WTC11 (cell line): Measurements from ENCODE around the gene CD40LG. TPM values are rescaled to one million over a fixed set of nuclear protein-coding genes. Genes with fewer than 3 reads are reported as not detected.

Experiments
- ATAC-seq: fragments of 200-7000 bp; cut with Tn5 transposase; 2 replicates; pipeline ENCODE4 v1.10.0; 2021; ENCODE audit warnings: mild to moderate bottlenecking, moderate library complexity
- CTCF ChIA-PET: fragments of 300-600 bp; sonication (Branson Sonifier 250); formaldehyde crosslinking; loops from one replicate; lab custom pipeline; 2021; ENCODE audit warnings: antibody characterized with exemption; lab: Charles Lee
- POLR2A ChIA-PET: fragments of 350-600 bp; sonication (Branson Sonifier 250); formaldehyde crosslinking; loops from one replicate; lab custom pipeline; 2021; ENCODE audit warnings: antibody characterized with exemption; lab: Charles Lee
- DNase-seq: peaks from one replicate; pipeline ENCODE4 v3.0.0; 2021; ENCODE audit warnings: low spot score
- H3K27ac Mint-ChIP-seq: 2 replicates; pipeline ENCODE4 v1.8.0; 2021; ENCODE audit warnings: mixed read lengths
- H3K27me3 Mint-ChIP-seq: 2 replicates; pipeline ENCODE4 v1.8.0; 2021; ENCODE audit warnings: low read depth, mild to moderate bottlenecking, moderate library complexity, mixed read lengths
- H3K36me3 Mint-ChIP-seq: 2 replicates; pipeline ENCODE4 v1.8.0; 2021; ENCODE audit warnings: mixed read lengths
- H3K4me1 Mint-ChIP-seq: 2 replicates; pipeline ENCODE4 v1.8.0; 2022; ENCODE audit warnings: mixed read lengths
- H3K4me3 Mint-ChIP-seq: 2 replicates; pipeline ENCODE4 v1.8.0; 2021; ENCODE audit warnings: mild to moderate bottlenecking, moderate library complexity, mixed read lengths
- H3K9me3 Mint-ChIP-seq: 2 replicates; pipeline ENCODE4 v1.8.0; 2021; ENCODE audit warnings: mixed read lengths
- GTF2I ChIP-seq: fragments of 250-450 bp; sonication (Bioruptor Pico); conservative IDR thresholded peaks from 2 replicates; pipeline ENCODE4 v1.4.0; 2021; ENCODE audit warnings: mild to moderate bottlenecking
- HMGA2 ChIP-seq: fragments of 250-450 bp; sonication (Bioruptor Pico); IDR thresholded peaks from 2 replicates; pipeline ENCODE4 v1.4.0; 2021; ENCODE audit warnings: mild to moderate bottlenecking, moderate library complexity
- JUN ChIP-seq: sonication (generic); formaldehyde crosslinking; IDR thresholded peaks from 2 replicates; pipeline ENCODE4 v1.8.0; 2023; ENCODE audit warnings: mild to moderate bottlenecking, missing genetic modification reagents
- NR2C2 ChIP-seq: sonication (generic); formaldehyde crosslinking; IDR thresholded peaks from 2 replicates; pipeline ENCODE4 v1.8.0; 2022; ENCODE audit warnings: mild to moderate bottlenecking, missing genetic modification reagents
- SOX15 ChIP-seq: fragments of 250-450 bp; sonication (Bioruptor Pico); IDR thresholded peaks from 2 replicates; pipeline ENCODE4 v1.9.0; 2021; ENCODE audit warnings: mild to moderate bottlenecking
- ZNF219 ChIP-seq: sonication (generic); formaldehyde crosslinking; IDR thresholded peaks from 2 replicates; pipeline ENCODE4 v1.8.0; 2023; ENCODE audit warnings: missing genetic modification reagents, mild to moderate bottlenecking, borderline replicate concordance
- ZNF263 ChIP-seq: sonication (generic); formaldehyde crosslinking; IDR thresholded peaks from 2 replicates; pipeline ENCODE4 v1.8.1; 2022; ENCODE audit warnings: low read depth, mild to moderate bottlenecking, moderate library complexity, missing genetic modification reagents
- ZNF396 ChIP-seq: fragments of 250-450 bp; sonication (Bioruptor Pico); IDR thresholded peaks from 2 replicates; pipeline ENCODE4 v1.8.0; 2021; ENCODE audit warnings: mild to moderate bottlenecking, moderate library complexity, borderline replicate concordance
- ZNF416 ChIP-seq: fragments of 250-450 bp; sonication (Bioruptor Pico); IDR thresholded peaks from 2 replicates; pipeline ENCODE4 v1.9.0; 2021; ENCODE audit warnings: mild to moderate bottlenecking, inconsistent platforms
- total RNA-seq: library from RNA; stranded (reverse); gene quantifications from 3 replicates; pipeline ENCODE4 v1.2.3, GENCODE V29; 2021
- TF ChIP-seq, protein P1 (sequence below): sonication (generic); formaldehyde crosslinking; IDR thresholded peaks from 2 replicates; pipeline ENCODE4 v1.8.0; 2023; ENCODE audit warnings: missing genetic modification reagents, mild to moderate bottlenecking, borderline replicate concordance
- TF ChIP-seq, protein P2 (sequence below): fragments of 250-450 bp; sonication (Bioruptor Pico); IDR thresholded peaks from 2 replicates; pipeline ENCODE4 v1.9.0; 2021; ENCODE audit warnings: mild to moderate bottlenecking, borderline replicate concordance
- TF ChIP-seq, protein P3 (sequence below): fragments of 250-450 bp; sonication (Bioruptor Pico); conservative IDR thresholded peaks from 2 replicates; pipeline ENCODE4 v1.9.0; 2021; ENCODE audit warnings: mild to moderate bottlenecking
- TF ChIP-seq, protein P4 (sequence below): sonication (generic); formaldehyde crosslinking; IDR thresholded peaks from 2 replicates; pipeline ENCODE4 v1.8.1; 2022; ENCODE audit warnings: mild to moderate bottlenecking, missing genetic modification reagents, moderate library complexity, borderline replicate concordance
- TF ChIP-seq, protein P5 (sequence below): sonication (generic); formaldehyde crosslinking; IDR thresholded peaks from 2 replicates; pipeline ENCODE4 v1.8.0; 2022; ENCODE audit warnings: mild to moderate bottlenecking, missing genetic modification reagents
- TF ChIP-seq, protein P6 (sequence below): sonication (generic); formaldehyde crosslinking; conservative IDR thresholded peaks from 2 replicates; pipeline ENCODE4 v1.8.1; 2023; ENCODE audit warnings: mild to moderate bottlenecking, low read depth, missing genetic modification reagents, moderate library complexity
- TF ChIP-seq, protein P7 (sequence below): sonication (generic); formaldehyde crosslinking; IDR thresholded peaks from 2 replicates; pipeline ENCODE4 v1.8.0; 2022; ENCODE audit warnings: mild to moderate bottlenecking, missing genetic modification reagents

Gene CD40LG
- total RNA-seq, 1 experiment from 2014 or later: not detected

DNA sequence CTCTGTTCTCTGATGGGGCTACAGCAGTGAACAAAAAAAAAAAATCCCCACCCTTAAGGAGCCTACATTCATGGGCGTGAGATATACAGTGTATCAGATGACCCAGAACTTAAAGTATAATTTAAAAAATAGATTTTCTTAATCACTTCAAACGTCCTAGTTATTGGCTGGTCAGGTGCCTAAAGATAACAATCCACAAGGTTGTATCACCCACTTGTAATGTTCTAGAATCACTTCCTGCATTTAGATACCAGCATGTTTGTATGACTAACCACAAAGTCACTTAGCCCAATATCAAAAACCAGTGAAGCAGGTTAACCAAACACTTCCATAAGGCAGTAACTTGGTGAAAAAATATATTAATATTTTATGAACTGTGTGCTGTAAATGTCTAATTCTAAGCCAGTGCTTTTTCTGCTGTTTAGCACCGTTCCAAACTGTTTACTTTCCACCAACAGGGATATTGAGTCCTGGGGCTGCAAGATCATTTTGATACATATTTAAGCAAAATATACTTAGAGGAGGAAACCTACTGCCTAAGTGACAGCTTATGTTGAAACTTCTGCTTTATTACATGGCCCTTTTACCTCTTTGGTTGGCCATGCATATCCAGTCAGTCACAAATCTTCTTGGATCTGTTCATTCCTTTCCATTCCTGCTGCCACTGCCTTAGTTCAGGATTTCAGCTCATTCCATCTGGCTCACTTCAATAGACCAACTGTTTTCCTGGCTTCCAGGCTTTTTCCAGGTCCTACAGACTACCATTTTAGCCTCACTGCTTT lies 43.3 kb downstream of the CD40LG start:
- Mint-ChIP-seq H3K9me3 (no peaks in the 10 kb centered on the region), H3K36me3 (no peaks in the 10 kb centered on the region), H3K27me3 (no peaks in the 10 kb centered on the region), H3K4me3 (no peak overlapping the region), H3K4me1 (peaks cover 20% of the 10 kb centered on the region), H3K27ac (peak overlapping the region; percentile 41; the same call in 1 of the 2 replicates)
- TF ChIP-seq, protein P1, sequence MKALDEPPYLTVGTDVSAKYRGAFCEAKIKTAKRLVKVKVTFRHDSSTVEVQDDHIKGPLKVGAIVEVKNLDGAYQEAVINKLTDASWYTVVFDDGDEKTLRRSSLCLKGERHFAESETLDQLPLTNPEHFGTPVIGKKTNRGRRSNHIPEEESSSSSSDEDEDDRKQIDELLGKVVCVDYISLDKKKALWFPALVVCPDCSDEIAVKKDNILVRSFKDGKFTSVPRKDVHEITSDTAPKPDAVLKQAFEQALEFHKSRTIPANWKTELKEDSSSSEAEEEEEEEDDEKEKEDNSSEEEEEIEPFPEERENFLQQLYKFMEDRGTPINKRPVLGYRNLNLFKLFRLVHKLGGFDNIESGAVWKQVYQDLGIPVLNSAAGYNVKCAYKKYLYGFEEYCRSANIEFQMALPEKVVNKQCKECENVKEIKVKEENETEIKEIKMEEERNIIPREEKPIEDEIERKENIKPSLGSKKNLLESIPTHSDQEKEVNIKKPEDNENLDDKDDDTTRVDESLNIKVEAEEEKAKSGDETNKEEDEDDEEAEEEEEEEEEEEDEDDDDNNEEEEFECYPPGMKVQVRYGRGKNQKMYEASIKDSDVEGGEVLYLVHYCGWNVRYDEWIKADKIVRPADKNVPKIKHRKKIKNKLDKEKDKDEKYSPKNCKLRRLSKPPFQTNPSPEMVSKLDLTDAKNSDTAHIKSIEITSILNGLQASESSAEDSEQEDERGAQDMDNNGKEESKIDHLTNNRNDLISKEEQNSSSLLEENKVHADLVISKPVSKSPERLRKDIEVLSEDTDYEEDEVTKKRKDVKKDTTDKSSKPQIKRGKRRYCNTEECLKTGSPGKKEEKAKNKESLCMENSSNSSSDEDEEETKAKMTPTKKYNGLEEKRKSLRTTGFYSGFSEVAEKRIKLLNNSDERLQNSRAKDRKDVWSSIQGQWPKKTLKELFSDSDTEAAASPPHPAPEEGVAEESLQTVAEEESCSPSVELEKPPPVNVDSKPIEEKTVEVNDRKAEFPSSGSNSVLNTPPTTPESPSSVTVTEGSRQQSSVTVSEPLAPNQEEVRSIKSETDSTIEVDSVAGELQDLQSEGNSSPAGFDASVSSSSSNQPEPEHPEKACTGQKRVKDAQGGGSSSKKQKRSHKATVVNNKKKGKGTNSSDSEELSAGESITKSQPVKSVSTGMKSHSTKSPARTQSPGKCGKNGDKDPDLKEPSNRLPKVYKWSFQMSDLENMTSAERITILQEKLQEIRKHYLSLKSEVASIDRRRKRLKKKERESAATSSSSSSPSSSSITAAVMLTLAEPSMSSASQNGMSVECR: no peak
- TF ChIP-seq ZNF263 (CRISPR knock-in tag): no peak
- ChIA-PET POLR2A (no interaction called here), CTCF (no interaction called here)
- ATAC-seq (no peak), DNase-seq (no peak)

DNA sequence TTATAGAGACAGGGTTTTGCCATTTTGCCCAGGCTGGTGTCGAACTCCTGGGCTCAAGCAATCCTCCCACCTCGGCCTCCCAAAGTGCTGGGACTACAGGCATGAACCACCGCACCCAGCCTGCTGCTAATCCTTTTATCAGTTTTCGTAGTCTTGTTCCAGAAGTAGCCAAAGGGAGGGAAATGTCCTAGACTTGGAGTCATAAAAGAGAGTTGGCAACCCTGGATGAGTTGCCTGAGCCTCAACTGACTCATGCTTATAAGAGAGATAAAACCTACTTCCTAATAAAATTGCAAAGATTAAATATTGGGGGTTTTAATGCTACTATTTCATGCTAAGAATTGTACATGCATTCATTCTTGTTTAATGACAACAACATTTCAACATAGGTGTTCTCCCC lies 44.3 kb downstream of the CD40LG start:
- no peak overlapping the region for H3K27ac Mint-ChIP-seq
- H3K36me3 Mint-ChIP-seq: no peaks in the 10 kb centered on the region
- DNase-seq (no peak), ATAC-seq (no peak)
- CTCF ChIA-PET: no interaction called here
- no peaks in the 10 kb centered on the region for H3K9me3 Mint-ChIP-seq
- POLR2A ChIA-PET: no interaction called here
- H3K27me3 Mint-ChIP-seq: no peaks in the 10 kb centered on the region
- peaks cover 20% of the 10 kb centered on the region for H3K4me1 Mint-ChIP-seq
- H3K4me3 Mint-ChIP-seq: no peak overlapping the region
- TF ChIP-seq, protein P2, sequence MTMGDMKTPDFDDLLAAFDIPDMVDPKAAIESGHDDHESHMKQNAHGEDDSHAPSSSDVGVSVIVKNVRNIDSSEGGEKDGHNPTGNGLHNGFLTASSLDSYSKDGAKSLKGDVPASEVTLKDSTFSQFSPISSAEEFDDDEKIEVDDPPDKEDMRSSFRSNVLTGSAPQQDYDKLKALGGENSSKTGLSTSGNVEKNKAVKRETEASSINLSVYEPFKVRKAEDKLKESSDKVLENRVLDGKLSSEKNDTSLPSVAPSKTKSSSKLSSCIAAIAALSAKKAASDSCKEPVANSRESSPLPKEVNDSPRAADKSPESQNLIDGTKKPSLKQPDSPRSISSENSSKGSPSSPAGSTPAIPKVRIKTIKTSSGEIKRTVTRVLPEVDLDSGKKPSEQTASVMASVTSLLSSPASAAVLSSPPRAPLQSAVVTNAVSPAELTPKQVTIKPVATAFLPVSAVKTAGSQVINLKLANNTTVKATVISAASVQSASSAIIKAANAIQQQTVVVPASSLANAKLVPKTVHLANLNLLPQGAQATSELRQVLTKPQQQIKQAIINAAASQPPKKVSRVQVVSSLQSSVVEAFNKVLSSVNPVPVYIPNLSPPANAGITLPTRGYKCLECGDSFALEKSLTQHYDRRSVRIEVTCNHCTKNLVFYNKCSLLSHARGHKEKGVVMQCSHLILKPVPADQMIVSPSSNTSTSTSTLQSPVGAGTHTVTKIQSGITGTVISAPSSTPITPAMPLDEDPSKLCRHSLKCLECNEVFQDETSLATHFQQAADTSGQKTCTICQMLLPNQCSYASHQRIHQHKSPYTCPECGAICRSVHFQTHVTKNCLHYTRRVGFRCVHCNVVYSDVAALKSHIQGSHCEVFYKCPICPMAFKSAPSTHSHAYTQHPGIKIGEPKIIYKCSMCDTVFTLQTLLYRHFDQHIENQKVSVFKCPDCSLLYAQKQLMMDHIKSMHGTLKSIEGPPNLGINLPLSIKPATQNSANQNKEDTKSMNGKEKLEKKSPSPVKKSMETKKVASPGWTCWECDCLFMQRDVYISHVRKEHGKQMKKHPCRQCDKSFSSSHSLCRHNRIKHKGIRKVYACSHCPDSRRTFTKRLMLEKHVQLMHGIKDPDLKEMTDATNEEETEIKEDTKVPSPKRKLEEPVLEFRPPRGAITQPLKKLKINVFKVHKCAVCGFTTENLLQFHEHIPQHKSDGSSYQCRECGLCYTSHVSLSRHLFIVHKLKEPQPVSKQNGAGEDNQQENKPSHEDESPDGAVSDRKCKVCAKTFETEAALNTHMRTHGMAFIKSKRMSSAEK (CRISPR knock-in tag): no peak
- TF ChIP-seq ZNF416 (no peak), HMGA2 (no peak), SOX15 (CRISPR knock-in tag) (no peak), ZNF219 (CRISPR knock-in tag) (no peak), ZNF396 (no peak), JUN (CRISPR knock-in tag) (no peak), GTF2I (no peak), NR2C2 (CRISPR knock-in tag) (no peak)
- TF ChIP-seq, protein P3, sequence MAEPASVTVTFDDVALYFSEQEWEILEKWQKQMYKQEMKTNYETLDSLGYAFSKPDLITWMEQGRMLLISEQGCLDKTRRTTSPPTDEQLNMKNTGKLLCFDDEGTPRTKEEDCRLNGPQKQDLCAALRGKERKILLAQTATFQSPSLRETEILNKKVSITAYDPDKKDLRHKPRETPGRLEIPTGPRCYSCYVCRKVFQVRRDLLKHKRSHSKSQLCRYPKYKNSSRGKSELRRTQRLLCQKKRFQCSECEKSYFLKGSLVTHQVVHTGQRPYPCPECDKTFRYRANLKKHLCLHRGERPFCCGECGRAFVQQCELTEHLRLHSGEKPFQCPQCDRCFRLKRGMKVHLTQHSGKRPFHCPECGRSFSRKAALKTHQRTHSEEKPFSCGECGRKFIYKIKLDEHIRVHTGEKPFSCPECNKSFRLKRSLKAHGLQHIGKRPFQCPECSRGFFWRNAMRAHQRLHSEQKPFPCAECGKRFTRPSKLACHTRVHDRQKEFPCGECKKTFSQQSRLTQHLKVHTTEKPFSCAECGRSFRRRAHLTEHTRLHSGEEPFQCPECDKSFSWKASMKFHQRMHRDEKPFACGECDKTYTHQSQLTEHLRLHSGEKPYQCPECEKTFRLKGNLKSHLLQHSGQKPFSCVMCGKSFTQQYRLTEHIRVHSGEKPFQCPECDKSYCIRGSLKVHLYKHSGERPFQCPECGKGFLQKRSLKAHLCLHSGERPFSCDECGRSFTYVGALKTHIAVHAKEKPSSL (CRISPR knock-in tag): no peak
- TF ChIP-seq, protein P4, sequence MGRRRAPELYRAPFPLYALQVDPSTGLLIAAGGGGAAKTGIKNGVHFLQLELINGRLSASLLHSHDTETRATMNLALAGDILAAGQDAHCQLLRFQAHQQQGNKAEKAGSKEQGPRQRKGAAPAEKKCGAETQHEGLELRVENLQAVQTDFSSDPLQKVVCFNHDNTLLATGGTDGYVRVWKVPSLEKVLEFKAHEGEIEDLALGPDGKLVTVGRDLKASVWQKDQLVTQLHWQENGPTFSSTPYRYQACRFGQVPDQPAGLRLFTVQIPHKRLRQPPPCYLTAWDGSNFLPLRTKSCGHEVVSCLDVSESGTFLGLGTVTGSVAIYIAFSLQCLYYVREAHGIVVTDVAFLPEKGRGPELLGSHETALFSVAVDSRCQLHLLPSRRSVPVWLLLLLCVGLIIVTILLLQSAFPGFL (CRISPR knock-in tag): no peak
- TF ChIP-seq, protein P5, sequence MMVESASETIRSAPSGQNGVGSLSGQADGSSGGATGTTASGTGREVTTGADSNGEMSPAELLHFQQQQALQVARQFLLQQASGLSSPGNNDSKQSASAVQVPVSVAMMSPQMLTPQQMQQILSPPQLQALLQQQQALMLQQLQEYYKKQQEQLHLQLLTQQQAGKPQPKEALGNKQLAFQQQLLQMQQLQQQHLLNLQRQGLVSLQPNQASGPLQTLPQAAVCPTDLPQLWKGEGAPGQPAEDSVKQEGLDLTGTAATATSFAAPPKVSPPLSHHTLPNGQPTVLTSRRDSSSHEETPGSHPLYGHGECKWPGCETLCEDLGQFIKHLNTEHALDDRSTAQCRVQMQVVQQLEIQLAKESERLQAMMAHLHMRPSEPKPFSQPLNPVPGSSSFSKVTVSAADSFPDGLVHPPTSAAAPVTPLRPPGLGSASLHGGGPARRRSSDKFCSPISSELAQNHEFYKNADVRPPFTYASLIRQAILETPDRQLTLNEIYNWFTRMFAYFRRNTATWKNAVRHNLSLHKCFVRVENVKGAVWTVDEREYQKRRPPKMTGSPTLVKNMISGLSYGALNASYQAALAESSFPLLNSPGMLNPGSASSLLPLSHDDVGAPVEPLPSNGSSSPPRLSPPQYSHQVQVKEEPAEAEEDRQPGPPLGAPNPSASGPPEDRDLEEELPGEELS: no peak
- TF ChIP-seq, protein P6, sequence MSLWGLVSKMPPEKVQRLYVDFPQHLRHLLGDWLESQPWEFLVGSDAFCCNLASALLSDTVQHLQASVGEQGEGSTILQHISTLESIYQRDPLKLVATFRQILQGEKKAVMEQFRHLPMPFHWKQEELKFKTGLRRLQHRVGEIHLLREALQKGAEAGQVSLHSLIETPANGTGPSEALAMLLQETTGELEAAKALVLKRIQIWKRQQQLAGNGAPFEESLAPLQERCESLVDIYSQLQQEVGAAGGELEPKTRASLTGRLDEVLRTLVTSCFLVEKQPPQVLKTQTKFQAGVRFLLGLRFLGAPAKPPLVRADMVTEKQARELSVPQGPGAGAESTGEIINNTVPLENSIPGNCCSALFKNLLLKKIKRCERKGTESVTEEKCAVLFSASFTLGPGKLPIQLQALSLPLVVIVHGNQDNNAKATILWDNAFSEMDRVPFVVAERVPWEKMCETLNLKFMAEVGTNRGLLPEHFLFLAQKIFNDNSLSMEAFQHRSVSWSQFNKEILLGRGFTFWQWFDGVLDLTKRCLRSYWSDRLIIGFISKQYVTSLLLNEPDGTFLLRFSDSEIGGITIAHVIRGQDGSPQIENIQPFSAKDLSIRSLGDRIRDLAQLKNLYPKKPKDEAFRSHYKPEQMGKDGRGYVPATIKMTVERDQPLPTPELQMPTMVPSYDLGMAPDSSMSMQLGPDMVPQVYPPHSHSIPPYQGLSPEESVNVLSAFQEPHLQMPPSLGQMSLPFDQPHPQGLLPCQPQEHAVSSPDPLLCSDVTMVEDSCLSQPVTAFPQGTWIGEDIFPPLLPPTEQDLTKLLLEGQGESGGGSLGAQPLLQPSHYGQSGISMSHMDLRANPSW (CRISPR knock-in tag): no peak
- TF ChIP-seq, protein P7, sequence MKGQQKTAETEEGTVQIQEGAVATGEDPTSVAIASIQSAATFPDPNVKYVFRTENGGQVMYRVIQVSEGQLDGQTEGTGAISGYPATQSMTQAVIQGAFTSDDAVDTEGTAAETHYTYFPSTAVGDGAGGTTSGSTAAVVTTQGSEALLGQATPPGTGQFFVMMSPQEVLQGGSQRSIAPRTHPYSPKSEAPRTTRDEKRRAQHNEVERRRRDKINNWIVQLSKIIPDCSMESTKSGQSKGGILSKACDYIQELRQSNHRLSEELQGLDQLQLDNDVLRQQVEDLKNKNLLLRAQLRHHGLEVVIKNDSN: no peak
